HG03025 (cell line): Measurements from ENCODE around the gene PMEPA1.

Experiments
- ATAC-seq: cut with Tn5 transposase; IDR thresholded peaks from one replicate; pipeline ENCODE4 v1.9.1; 2021; ENCODE audit warnings: mild to moderate bottlenecking, moderate library complexity; ENCODE audit not compliant: unreplicated experiment, low FRiP score

The PMEPA1 gene

GRCh38 chr20:57696401-57696961 is 13.3 kb downstream of the PMEPA1 start:
- ATAC-seq, result no peak

- ATAC-seq, result no peak
Observed at GRCh38 chr20:57695940-57696339, 13.9 kb downstream of the PMEPA1 start.

- ATAC-seq, result no peak
Observed at GRCh38 chr20:57695012-57695411, 14.8 kb downstream of the PMEPA1 start.

GRCh38 chr20:57694481-57694880 is 15.3 kb downstream of the PMEPA1 start:
- ATAC-seq, result no peak

GRCh38 chr20:57693670-57694329 is 16.0 kb downstream of the PMEPA1 start:
- no peak for ATAC-seq

GRCh38 chr20:57693002-57693582 is 16.7 kb downstream of the PMEPA1 start:
- ATAC-seq, result no peak

- ATAC-seq, result no peak
Observed at GRCh38 chr20:57692393-57692792, 17.4 kb downstream of the PMEPA1 start.

GRCh38 chr20:57691699-57692098 is 18.1 kb downstream of the PMEPA1 start:
- no peak for ATAC-seq

GRCh38 chr20:57690525-57690924 is 19.3 kb downstream of the PMEPA1 start:
- ATAC-seq, result no peak

GRCh38 chr20:57689745-57690481 is 19.9 kb downstream of the PMEPA1 start:
- ATAC-seq, result no peak

GRCh38 chr20:57688864-57689263 is 21.0 kb downstream of the PMEPA1 start:
- ATAC-seq, result no peak

- no peak for ATAC-seq
Observed at GRCh38 chr20:57688295-57688694, 21.5 kb downstream of the PMEPA1 start.

GRCh38 chr20:57686931-57687652 is 22.7 kb downstream of the PMEPA1 start:
- ATAC-seq, result no peak

GRCh38 chr20:57685146-57685758 is 24.6 kb downstream of the PMEPA1 start:
- ATAC-seq, result no peak

GRCh38 chr20:57684808-57685140 is 25.0 kb downstream of the PMEPA1 start:
- no peak for ATAC-seq

- ATAC-seq, result no peak
Observed at GRCh38 chr20:57683881-57684807, 25.7 kb downstream of the PMEPA1 start.

GRCh38 chr20:57683287-57683686 is 26.5 kb downstream of the PMEPA1 start:
- no peak for ATAC-seq

GRCh38 chr20:57682184-57683101 is 27.4 kb downstream of the PMEPA1 start:
- ATAC-seq, result peak; percentile 32
